ENCODE measurements around the gene S100A12.

The S100A12 gene

DNA sequence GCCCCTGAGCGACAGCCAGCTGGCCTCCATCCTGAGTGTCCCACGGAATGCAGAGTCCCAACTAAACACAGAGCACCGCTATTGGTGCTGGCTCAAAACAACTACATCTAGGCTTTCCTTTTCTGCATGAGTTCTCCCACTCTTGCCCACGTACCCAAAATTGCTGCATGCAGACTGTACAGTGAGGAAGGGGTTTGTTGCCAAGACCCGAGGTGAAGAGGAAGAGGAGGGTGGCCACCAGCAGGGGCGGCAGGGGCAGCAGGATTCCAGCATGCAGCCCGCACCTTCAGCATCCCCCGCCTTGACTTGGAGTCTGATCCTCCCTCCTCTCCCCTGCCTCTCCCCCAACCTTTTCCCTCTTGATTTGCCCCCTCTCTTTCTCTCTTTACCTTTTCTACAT is 9.7 kb downstream of the S100A12 start:
- no peak for DNase-seq

DNA sequence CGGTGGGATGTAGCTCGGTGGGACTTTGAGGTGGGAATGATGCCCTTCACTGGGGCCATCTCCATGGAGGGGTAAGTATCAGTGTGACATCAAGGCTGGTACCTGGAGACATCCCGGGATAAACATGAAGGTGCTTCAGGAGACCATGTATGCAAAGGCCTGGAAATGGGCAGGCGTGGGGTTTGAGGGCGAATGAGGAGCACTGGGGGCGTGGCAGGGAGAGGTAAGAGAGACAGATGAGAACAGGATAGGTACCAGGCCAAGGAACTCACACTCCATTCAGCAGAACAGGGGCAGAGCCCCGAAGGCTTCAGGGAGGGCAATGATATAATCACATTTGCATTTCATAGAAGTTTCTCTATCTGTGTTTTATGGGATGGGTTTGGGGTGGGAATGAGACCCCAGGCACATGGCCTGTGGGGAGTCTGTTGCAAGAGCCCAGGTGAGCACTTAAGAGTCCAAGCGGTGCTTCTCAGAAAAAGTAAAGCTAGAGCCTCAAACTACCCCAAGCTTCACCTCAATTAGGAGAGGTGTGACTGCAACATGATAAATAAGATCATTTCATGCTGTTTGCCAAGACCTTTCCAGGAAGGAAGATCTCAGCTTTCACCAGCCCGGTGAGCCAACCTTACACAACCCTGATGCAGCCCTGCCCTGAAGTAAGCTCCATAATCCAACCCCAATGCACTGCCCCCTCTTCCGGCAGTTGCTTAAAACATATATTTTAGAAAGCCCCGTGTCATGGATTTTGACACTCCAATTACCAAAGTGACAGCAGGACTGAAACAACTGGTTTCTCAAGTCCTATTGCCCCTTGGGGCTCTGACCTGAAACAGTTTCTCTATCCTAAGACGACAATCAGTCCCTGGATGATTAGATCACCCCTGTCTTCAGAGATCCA is 10.4 kb downstream of the S100A12 start:
- DNase-seq = no peak

DNA sequence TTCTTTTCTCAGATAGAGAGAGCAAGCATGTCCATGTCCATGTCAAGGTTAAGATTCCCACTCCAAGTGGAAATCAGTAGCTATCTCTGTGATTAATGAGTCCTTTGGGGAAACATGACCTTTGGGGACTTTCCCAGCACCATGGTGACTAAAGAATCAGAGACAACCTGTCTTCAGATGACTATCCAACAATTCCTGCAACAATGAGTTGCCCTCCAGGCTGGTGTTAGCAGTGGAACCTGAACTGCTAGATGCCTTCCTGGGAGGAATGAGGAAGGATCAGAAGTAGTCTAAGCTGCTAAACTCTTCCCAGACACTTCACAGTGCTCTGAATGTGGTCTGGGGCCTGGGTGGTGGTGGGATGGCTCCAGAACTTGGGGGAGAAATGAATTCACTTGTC is 11.3 kb downstream of the S100A12 start:
- DNase-seq = no peak

DNA sequence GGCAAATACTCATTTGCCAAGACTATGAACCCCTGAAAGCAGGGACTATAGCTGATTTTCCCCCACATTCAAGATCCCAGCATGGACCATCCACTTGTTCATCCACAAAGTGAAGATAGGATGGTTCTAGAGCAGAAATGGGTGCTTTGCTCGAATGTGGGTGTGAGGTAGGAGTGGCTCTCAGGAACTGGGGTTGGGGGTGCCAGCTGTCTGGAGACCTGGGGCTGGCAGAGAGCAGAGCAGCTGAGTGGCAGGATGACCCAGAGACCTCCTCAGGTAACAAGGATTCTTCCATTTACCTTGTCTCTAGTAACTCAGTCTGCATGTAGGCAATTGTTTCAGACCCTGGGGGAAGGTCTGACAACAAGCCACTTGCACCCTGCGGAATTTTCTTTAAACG is 11.8 kb downstream of the S100A12 start:
- no peak for DNase-seq

DNA sequence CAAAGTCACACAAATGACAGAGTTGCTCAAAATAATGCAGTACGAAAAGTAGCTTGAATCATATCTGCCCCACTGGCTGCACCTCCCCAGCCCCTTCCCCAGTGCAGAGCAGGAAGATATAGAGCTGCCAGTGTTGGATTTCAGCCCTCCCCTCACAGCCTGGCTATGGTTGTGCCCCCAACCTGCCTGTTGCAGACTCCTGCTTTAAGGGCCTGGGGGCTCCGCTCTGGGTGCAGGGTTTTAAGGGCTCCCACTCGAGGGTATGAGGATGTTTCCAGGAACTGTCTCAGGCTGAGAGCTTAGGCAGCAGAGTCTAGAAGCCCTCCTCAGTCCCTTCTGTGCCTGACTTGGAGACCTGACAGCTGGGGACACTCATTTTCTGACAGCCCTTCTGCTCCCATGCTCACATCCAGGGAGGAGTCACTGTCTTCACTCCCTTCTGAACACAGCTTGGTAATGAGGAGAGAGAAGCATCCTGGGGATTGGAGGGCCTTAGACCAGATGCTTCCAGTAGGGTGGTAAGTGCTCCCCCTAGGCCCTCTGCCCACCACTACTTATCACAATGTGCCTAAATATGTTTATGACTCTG is 13.1 kb downstream of the S100A12 start:
- no peak for DNase-seq

DNA sequence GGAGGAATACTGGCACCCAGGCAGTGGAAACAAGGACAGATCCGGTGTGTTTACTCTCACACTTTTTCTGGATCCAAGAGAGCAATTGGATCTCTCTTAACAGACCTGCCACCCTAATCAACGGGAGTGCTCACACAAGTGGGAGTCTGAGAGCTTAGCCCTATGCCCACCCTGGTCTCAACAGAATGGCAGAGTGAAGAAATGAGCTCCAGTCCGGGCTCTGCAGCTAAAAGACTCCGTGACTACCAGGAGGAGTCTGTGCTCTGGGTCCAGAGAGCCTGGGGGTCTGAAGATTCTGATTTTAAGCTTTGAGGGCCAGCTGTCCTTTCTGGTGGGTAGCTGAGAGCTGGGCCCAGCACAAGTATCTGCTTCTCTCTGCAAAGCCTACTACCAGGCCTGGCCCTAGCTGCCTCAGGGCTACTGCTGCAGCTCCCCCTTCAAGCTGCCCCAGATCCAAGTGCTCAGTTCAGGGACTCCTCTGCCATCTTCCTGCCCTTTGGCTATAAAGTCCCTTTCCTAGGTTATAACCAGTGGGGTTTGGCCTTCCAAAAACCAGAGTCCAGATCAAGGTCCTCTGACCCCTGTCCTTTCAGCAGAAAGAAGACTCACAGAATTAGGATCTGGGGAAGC is 13.8 kb downstream of the S100A12 start:
- DNase-seq = no peak

DNA sequence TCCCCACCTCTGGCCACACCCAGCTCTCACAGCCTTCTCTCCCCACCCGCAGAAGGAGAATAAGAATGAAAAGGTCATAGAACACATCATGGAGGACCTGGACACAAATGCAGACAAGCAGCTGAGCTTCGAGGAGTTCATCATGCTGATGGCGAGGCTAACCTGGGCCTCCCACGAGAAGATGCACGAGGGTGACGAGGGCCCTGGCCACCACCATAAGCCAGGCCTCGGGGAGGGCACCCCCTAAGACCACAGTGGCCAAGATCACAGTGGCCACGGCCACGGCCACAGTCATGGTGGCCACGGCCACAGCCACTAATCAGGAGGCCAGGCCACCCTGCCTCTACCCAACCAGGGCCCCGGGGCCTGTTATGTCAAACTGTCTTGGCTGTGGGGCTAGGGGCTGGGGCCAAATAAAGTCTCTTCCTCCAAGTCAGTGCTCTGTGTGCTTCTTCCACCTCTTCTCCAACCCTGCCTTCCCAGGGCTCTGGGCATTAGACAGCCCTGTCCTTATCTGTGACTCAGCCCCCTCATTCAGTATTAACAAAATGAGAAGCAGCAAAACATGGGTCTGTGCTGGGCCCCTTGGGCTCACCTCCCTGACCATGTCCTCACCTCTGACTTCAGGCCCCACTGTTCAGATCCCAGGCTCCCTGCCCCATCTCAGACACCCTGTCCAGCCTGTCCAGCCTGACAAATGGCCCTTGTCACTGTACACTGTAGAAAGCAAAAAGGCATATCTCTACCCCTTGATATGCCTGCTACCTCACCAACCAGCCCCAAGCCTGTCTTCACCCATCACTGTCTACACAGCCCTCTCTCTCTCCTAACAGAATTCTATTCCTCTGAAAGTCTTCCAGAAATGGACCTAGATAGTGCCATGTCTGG is 14.6 kb downstream of the S100A12 start:
- no peak for DNase-seq

DNA sequence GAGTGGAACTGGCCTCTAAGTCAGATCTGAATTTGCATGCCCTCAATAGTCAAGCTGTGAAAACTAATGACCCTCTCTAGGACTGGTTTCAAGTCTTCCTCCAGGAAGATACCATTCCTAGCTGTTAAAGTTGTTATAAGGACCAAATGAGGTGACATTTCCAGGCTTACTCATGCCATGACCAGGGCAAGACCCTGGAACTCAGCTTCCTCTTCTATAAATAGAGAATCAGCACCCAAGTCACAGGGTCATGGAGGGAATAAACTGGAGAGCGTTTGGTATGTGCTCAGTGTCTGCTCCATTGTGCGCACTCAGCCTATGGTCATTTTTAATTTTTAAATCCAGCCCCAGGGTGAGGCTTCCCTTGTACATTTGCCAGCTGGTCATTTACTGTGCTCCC is 15.2 kb downstream of the S100A12 start:
- DNase-seq = no peak

DNA sequence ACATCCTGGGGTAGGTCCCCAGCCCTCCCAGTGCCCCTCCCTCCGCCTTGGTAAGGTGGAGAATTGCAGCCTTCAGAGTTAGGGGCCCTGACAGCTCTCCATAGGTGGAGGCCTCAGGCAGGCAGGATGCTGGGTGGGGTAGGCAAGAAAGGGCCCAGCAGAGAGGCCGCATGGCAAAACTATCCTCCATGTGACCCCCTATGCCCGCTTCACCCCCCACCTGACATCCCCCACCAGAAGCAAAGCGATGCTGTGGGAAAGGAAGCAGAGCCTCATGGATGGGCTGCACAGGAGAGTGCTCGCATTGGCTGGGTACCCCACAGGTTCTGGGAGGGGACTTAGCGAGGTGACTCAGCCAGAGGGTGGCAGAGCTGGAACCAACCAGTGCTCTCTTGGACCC is 16.2 kb downstream of the S100A12 start:
- no peak for DNase-seq

DNA sequence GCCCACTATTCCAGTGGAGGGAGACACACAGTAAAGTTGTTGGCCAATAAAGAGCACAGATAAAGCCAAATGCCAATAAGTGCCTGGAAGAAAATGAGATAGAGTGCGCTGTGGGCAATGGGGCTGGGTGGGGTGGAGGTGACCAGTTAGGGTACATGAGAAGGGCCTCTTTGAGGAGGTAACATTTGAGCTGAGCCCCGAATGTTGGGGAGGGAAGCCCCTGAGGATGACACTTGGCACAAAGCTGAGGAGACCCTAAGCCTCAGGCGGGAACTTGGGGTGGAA is 16.8 kb downstream of the S100A12 start:
- DNase-seq = no peak

DNA sequence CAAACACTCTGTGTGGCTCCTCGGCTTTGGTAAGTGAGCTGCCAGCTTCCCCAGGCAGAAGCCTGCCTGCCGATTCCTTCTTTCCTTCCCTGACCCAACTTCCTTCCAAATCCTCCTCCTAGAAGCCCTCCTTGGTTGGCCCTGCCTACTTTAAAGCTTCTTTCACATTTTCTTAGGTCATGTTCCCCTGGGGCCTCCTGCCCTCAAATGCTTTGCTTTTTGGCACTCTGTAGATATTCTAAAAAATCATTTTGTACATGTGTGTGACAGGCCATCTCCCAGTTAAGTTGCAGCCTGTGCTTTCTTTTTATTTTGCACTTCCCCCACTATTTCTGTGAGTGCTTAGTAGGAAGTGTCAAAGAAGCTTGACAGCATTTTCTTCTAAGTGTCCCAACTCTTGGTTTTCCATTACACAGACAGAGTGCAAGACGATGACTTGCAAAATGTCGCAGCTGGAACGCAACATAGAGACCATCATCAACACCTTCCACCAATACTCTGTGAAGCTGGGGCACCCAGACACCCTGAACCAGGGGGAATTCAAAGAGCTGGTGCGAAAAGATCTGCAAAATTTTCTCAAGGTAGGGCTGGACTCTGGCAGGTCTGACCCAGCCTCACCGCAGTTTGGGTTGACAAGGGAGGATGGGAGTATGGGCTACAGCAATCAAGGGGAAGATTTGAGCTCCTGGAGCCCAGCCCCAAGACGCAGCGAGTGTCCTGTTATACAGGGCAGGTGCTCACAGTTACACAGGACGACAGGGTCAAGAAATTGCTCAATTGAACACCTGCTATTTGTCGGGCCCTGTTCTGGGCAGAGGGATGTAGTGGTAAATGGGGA is 17.3 kb downstream of the S100A12 start, which contains the start of gene S100A9:
Gene S100A9 (plus strand): TSS at position 2 of the 838 bp plus-strand sequence. CDS start 430 bp downstream, at position 432.
- no peak for DNase-seq

DNA sequence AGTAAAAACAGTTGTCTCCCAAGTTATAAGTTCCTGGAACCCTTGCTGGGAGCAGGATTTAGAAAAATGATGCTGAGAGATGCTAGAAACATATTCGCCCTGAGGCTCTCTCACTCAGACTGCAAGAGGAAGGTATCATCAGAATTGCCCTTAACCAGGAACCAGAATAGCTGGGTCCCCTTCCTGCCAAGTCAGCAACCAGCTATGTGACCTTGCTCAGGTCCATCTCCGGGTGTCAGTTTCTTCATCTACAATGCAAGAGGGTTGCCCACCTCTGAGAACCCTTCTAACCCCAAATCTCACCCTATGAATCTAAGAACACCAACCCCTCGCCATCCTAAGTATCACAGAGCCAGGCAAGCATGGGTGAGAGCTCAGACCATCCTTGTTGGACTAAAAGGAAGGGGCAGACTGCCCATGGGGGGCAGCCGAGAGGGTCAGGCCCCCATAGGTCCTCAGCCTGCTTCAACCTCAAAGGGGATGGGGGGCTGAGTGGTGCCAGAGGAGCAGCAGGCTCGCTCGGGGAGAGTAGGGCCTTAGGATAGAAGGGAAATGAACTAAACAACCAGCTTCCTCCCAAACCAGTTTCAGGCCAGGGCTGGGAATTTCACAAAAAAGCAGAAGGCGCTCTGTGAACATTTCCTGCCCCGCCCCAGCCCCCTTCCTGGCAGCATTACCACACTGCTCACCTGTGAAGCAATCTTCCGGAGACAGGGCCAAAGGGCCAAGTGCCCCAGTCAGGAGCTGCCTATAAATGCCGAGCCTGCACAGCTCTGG is 18.2 kb downstream of the S100A12 start:
- DNase-seq = no peak

DNA sequence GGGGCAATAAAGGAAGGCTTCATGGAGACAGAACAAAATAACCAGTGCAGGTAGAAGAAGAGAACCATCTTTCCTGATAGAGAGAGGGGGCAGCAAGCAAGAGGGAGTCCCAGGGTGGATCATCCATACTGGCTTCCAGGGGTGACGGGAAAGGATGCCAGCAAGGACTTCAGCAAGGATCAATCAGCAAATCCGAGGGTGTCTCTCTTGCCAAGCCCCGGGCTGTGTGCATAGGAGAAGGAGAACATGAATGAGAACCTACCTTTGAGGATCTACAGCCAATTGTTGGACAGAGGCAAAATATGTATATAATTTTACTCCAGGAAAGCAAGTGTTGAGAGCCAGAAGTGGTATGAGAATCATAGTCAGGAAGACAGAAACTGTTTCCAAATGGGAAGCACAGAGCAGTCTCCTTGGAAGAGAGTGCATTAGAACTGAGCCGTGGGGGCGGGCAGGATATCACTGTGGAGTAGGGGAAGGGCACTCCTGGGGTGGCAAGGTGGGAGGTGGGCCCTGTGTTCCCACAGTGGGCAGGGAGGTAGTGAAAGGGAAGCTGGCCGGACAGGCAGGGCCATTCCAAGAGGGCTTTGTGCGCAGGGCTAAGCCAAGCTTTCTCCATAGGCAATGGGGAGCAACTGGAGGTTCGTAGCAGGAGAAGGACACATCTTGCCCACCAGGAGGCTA is 18.9 kb downstream of the S100A12 start:
- DNase-seq = no peak

DNA sequence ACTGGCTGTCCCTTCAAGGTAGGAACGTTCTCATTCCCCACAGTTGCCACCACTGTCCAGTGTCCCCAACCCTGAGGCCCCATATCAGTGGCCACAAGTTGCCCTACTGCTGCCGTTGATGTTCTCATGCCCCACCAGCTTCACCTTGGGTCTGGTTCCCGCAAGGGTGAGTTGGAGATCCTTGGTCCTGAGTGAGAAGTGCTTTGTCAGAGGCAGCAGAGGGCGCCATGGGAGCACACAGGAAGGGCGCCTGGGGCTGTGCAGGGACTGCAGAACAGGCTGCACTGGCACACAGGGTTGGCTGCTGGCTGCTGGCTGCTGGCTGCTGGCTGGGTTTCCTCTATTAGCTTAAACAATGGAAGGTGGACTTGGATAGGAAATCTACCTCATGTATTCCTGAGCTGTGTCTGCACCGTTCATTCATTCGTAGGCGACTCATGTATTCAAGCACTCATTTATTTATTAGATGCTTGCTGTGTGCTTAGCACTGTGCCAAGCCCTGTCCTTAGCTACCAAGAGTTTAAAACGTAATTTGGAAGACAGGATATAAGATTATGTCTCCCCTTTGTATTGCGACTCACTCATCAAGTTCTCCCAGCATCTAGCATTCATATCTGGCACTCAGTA is 19.9 kb downstream of the S100A12 start:
- DNase-seq = no peak

DNA sequence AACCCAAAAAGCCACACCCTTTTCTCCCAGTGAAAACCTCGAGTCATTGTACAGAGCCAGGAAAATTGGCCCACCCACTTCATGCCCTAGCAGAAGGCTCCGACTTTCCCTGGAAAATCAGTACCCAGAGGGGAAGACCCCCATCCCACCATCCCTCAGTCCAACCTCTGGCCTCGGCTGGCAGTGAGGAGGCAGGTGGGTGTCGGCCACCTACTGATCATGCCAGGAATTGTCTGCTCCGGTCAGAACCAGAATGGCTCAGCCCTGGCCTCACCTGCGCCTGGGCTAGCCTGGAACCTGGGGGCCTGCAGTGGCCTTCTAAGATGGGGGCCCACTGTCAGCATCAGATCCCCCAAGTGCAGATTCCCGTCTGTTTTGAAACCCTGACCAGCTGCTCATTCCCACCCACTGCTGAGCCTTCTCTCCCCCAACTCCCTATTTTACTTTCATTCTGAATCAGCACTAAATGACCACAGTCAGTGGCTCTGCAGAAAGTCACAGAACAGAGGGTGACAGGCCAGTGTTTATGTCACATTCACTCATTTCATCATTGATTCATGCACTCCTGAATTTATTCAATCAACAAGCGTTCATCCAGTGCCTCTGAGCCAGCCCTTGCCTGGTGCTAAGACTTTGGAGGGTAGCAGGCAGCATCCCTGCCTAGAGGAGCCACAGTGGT is 20.8 kb downstream of the S100A12 start:
- no peak for DNase-seq

DNA sequence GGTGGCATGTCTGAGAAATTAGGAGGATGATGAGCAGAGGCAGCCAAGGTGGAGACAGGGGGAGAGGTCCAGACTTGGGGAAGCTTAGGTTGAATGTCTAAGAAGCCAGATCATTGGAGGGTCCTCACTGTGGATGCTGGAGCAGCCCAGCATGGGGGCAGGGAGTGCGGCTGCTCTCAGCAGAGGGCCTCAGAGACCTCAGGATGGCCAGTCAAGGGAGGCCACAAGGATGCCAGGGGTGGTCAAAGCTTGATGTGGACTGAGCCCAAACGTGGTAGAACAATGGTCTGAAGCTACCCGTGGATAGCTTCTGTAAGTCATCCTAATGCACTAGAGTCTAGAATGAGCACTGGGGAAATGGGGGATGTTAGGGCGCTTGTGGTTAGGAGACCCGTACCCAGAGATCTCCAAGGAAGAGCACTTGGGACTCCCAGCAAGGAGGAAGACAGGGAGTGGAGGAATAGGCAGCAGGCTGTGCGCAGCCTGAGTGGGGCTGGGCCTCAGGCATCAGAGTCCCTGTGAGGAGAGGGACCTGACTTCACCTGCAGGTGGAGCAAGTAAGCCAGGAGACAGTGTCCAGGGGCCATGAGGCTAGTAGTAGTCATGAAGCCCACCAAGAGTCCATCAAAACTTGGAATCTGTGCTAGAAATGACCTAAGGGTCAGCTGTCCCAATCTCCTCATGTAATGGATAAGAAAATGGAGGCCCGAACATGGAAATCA is 22.0 kb downstream of the S100A12 start:
- no peak for DNase-seq

DNA sequence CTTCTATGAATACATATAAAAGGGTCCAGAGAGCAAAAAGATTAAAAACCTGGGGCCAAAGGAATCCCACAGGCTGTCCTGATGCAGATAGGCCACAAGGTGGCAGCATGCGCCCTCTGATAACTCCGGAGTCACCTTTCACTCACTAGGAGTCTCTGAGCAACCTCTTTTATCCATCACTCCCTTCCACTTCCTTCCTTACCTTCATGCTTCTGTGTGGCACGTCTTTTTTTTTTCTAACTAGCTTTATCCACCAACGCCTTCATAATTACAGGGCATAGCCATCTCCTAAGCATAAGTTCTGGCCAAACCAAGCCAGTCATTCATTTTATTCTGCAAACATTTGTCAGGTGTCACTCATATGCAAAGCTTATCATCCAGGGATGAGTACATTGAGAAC is 22.9 kb downstream of the S100A12 start:
- DNase-seq = peak; percentile 63

DNA sequence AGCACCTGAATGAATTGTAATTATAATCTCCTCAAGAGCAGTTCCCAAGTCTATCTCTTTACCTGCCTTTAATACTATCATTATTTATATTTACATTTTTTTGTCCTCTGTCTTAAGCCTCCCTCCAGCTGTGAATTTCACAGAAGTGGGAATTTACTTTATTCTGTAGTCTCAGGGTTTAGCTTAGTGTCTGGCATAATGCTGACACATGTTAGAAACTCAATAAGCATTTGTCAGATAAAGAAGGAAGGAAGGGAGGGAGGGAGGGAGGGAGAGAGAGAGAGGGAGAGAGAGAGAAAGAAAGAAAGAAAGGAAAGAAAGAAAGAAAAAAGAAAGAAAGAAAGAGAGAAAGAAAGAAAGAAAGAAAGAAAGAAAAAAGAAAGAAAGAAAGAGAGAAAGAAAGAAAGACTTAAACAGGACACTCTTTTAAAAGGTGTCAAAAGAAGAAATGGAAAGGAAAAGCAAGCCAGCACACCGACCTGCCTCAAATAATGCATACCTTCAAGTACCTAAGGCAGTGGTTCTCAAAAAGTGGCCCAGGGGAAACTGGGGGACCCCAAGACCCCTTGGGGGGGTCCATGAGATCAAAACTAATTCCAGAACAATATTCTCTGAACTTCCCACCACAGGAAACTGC is 25.0 kb downstream of the S100A12 start:
- no peak for DNase-seq

Measured in activated CD4-positive, CD25-positive, alpha-beta regulatory T cell treated with anti-CD3 and anti-CD28 coated beads, Interleukin-2, amount 50 U/mL, for 72 hours (primary cell).